GM18498 (cell line): ENCODE results near the gene ARL6IP4.

Experiments
- ATAC-seq: cut with Tn5 transposase; IDR thresholded peaks from one replicate; pipeline ENCODE4 v1.9.1; 2021; ENCODE audit warnings: mild to moderate bottlenecking, moderate library complexity; ENCODE audit not compliant: unreplicated experiment

The ARL6IP4 gene

GRCh38 chr12:122977655-122978392, 2.7 kb upstream of the ARL6IP4 start:
- ATAC-seq: no peak

GRCh38 chr12:122978507-122978955, 1.9 kb upstream of the ARL6IP4 start:
- no peak for ATAC-seq

- ATAC-seq: no peak
These were observed 1.2 kb upstream of the ARL6IP4 start for GRCh38 chr12:122979001-122979907.

GRCh38 chr12:122979908-122980182, 636 bp upstream of the ARL6IP4 start:
- no peak for ATAC-seq

GRCh38 chr12:122981036-122981471, 573 bp downstream of the ARL6IP4 start:
- ATAC-seq: peak; percentile 28

- no peak for ATAC-seq
These were observed 1.4 kb downstream of the ARL6IP4 start for GRCh38 chr12:122981587-122982476.

- ATAC-seq: no peak
These were observed 2.0 kb downstream of the ARL6IP4 start for GRCh38 chr12:122982477-122982815.

GRCh38 chr12:122982963-122983788, 2.7 kb downstream of the ARL6IP4 start:
- no peak for ATAC-seq

GRCh38 chr12:122983789-122984515, 3.5 kb downstream of the ARL6IP4 start:
- ATAC-seq: no peak

- ATAC-seq: no peak
These were observed 4.3 kb downstream of the ARL6IP4 start for GRCh38 chr12:122984612-122985337.

- no peak for ATAC-seq
These were observed 5.1 kb downstream of the ARL6IP4 start for GRCh38 chr12:122985338-122986257.

- no peak for ATAC-seq
These were observed 5.9 kb downstream of the ARL6IP4 start for GRCh38 chr12:122986258-122986871.

- ATAC-seq: no peak
These were observed 6.8 kb downstream of the ARL6IP4 start for GRCh38 chr12:122987086-122987951.

GRCh38 chr12:122988036-122988435, 7.6 kb downstream of the ARL6IP4 start:
- ATAC-seq: no peak

- ATAC-seq: no peak
These were observed 8.2 kb downstream of the ARL6IP4 start for GRCh38 chr12:122988612-122989212.

GRCh38 chr12:122989225-122989839, 8.9 kb downstream of the ARL6IP4 start:
- ATAC-seq: no peak
